ENCODE measurements around the gene PRMT5.
"Not testable (repeated sequence)": the region's sequence is repeated elsewhere in the genome, so short reads cannot be mapped to it uniquely, and the experiment has no call there.

The PRMT5 gene

GRCh38 chr14:22929961-22930364, 787 bp upstream of the PRMT5 start:
- peak; percentile 85 for DNase-seq

- no peak for DNase-seq
Measured at GRCh38 chr14:22928237-22929103, 706 bp downstream of the PRMT5 start.

- no peak for DNase-seq
Measured at GRCh38 chr14:22926316-22926715, 2.9 kb downstream of the PRMT5 start.

GRCh38 chr14:22925513-22925912, 3.7 kb downstream of the PRMT5 start:
- DNase-seq, result no peak

- no peak for DNase-seq
Measured at GRCh38 chr14:22923746-22924145, 5.4 kb downstream of the PRMT5 start.

- DNase-seq, result no peak
Measured at GRCh38 chr14:22922294-22922693, 6.9 kb downstream of the PRMT5 start.

GRCh38 chr14:22920697-22921096, 8.5 kb downstream of the PRMT5 start:
- no peak for DNase-seq

- no peak for DNase-seq
Measured at GRCh38 chr14:22919601-22919921, 9.6 kb downstream of the PRMT5 start.

- peak; percentile 100 for DNase-seq
Measured at GRCh38 chr14:22918804-22919600, 10.2 kb downstream of the PRMT5 start, which contains the start of gene RBM23. Gene RBM23 (minus strand): TSS chr14:22919149.

GRCh38 chr14:22915886-22916521, 13.2 kb downstream of the PRMT5 start:
- DNase-seq, result no peak

- DNase-seq, result not testable (repeated sequence)
Measured at GRCh38 chr14:22914836-22915235, 14.3 kb downstream of the PRMT5 start.

- DNase-seq, result no peak
Measured at GRCh38 chr14:22910916-22911315, 18.3 kb downstream of the PRMT5 start.

- DNase-seq, result no peak
Measured at GRCh38 chr14:22908601-22909000, 20.6 kb downstream of the PRMT5 start.

GRCh38 chr14:22907429-22907828, 21.7 kb downstream of the PRMT5 start:
- no peak for DNase-seq

- DNase-seq, result no peak
Measured at GRCh38 chr14:22906073-22906472, 23.1 kb downstream of the PRMT5 start.

- DNase-seq, result no peak
Measured at GRCh38 chr14:22905627-22906026, 23.5 kb downstream of the PRMT5 start.

GRCh38 chr14:22903742-22904087, 25.5 kb downstream of the PRMT5 start:
- DNase-seq, result no peak

GRCh38 chr14:22901799-22902198, 27.4 kb downstream of the PRMT5 start:
- no peak for DNase-seq

- DNase-seq, result peak; percentile 21
Measured at GRCh38 chr14:22900081-22900799, 28.9 kb downstream of the PRMT5 start.

- DNase-seq, result no peak
Measured at GRCh38 chr14:22898302-22899090, 30.7 kb downstream of the PRMT5 start.

- DNase-seq, result no peak
Measured at GRCh38 chr14:22897357-22897756, 31.8 kb downstream of the PRMT5 start.

- DNase-seq, result no peak
Measured at GRCh38 chr14:22896760-22897159, 32.4 kb downstream of the PRMT5 start.

All from NCI-H1092 treated with DMSO at 0.1 percent for 48 hours (cell line).